ENCODE results near the gene NOTO. TPM values are rescaled to one million over a fixed set of nuclear protein-coding genes. Genes with fewer than 3 reads are reported as not detected.

Gene NOTO
- total RNA-seq, 1 donor from 2014 or later, result not detected

DNA sequence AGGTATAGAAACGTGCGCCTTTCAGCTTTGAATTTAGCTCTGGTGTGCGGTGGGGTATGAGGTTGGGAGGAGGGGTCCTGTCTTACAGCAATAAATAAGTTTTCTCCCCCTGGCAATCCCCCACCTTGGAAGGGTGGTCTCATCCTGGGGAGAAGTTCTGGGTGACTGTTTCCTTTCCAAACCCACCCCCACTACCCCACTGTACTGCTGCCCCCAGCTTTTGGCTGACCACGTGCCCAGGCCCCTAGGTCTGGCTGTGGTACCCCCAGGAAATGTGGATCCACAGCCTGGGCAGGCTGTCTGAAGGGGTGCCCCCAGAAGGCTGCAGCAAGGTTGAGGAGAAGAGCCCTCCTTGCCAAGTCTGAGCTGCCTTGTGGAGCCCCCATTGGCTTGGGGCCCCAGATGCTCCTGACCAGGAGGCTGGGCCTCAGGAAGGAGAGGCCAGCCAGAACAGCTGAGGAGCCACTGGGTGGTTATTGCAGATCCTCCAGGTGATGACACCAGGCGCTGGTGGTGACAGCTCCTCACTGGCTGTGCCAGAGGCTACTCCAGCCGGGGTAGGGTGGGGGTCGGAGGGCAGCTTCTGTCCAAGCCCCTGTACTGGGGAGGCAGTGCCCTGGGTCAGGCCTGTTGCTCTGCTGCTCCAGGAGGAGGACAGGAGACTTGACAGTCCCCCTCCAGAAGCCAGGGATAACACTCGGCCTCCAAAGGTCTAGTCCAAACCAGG is 56.0 kb downstream of the NOTO start:
- TF ChIP-seq, protein P1, sequence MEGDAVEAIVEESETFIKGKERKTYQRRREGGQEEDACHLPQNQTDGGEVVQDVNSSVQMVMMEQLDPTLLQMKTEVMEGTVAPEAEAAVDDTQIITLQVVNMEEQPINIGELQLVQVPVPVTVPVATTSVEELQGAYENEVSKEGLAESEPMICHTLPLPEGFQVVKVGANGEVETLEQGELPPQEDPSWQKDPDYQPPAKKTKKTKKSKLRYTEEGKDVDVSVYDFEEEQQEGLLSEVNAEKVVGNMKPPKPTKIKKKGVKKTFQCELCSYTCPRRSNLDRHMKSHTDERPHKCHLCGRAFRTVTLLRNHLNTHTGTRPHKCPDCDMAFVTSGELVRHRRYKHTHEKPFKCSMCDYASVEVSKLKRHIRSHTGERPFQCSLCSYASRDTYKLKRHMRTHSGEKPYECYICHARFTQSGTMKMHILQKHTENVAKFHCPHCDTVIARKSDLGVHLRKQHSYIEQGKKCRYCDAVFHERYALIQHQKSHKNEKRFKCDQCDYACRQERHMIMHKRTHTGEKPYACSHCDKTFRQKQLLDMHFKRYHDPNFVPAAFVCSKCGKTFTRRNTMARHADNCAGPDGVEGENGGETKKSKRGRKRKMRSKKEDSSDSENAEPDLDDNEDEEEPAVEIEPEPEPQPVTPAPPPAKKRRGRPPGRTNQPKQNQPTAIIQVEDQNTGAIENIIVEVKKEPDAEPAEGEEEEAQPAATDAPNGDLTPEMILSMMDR (IDR thresholded peaks at IDR 0.05), result no peak
- ChIA-PET POLR2A (interaction anchor here (1.3 kb wide), 1 partner anchor 24 kb away, joined by 4 read pairs; the partner anchor contains the start of gene CCT7), CTCF (interaction anchor here (0.6 kb wide), 1 partner anchor 42 kb away, joined by 3 read pairs; no protein-coding TSS in a partner anchor)
- Mint-ChIP-seq H3K36me3 (ENCODE audit: low read depth) (peaks cover 53% of the 10 kb centered on the region), H3K27me3 (no peaks in the 10 kb centered on the region), H3K4me1 (no peaks in the 10 kb centered on the region), H3K4me3 (no peak overlapping the region), H3K9me3 (no peaks in the 10 kb centered on the region), H3K27ac (no peak overlapping the region)
- intact Hi-C loops (cut with micrococcal nuclease), result no loop called here
- DNase-seq (no peak), ATAC-seq (ENCODE audit: low read depth) (no peak)

DNA sequence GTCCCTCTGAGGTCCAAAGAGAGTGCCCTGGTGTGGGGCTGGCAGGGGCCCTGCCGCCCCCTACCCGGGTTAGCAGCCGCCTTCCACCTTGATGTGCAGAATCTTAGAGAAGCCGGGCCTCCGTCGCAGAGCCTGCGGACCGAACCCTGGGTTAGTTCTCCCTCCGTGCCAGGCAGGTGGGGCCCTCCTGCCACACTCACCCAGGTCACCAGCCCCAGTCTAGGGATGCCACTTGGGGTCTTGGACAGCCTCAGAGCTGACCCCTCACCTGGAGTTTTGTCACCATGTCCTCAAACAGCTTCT is 56.5 kb downstream of the NOTO start:
- Mint-ChIP-seq H3K36me3 (ENCODE audit: low read depth) (peaks cover 52% of the 10 kb centered on the region), H3K27ac (no peak overlapping the region)
- TF ChIP-seq, protein P1 (IDR thresholded peaks at IDR 0.05), result no peak

DNA sequence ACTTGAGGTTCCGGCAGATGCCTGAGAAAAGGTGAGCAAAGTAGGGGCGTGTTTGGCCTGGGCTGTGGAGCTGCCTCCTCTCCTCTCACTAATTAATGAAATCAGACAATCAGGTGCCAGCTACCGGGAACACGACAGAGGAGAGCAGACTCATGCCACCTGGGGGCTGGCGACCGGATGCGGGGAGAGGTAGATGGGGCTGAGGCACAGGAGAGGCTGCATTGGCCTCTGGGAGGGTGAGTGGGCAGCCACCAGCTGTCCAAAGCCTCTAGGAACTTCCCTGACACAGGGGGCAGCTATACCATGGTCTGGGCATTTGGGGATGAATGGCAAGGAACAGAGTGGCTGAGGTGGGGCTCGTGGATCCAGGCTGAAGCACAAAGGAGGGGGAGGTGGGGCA is 56.9 kb downstream of the NOTO start:
- Mint-ChIP-seq H3K4me1 (no peaks in the 10 kb centered on the region), H3K9me3 (no peaks in the 10 kb centered on the region), H3K27me3 (no peaks in the 10 kb centered on the region), H3K36me3 (ENCODE audit: low read depth) (peaks cover 52% of the 10 kb centered on the region), H3K4me3 (no peak overlapping the region), H3K27ac (no peak overlapping the region)
- intact Hi-C loops (cut with micrococcal nuclease), result no loop called here
- ChIA-PET CTCF (no interaction called here), POLR2A (no interaction called here)
- ATAC-seq (ENCODE audit: low read depth) (no peak), DNase-seq (no peak)
- TF ChIP-seq, protein P1 (IDR thresholded peaks at IDR 0.05), result no peak

More for the DNA sequence above, 56.5 kb downstream of the NOTO start:
- ChIA-PET POLR2A (no interaction called here), CTCF (no interaction called here)
- intact Hi-C loops (cut with micrococcal nuclease), result no loop called here
- Mint-ChIP-seq H3K4me1 (no peaks in the 10 kb centered on the region), H3K9me3 (no peaks in the 10 kb centered on the region), H3K4me3 (no peak overlapping the region), H3K27me3 (no peaks in the 10 kb centered on the region)
- DNase-seq, result no peak
- ATAC-seq (ENCODE audit: low read depth), result no peak

DNA sequence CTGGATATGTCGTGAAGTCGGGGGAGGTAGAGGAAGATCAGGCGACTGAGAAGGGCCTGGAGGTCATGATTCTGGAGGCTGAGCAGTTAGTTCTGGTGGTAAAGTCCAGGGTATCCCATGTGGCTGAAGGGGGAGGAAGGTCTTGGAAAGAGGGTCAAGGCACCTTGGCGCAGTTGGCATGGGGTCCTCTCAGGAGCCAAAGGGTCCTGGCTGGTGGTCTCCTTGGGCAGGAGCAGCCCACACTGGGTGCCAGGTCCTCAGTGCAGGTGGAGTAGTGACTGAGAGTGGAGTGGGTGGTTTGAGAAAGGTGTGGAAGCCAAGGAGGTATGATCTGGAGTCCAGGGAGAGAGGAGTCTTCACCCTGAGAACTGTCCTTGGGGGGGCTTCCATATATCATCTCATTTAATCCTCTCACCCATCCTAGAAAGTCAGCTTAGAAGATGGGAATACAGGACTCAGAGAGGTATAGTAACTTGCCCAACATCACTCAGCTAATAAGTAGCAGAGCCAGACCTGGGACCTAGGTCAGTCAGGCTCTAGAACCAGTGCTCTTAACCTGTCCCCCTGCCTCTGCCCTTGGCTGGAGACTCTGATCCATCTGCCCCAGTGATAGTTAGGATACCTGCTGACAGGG is 57.4 kb downstream of the NOTO start:
- ATAC-seq (ENCODE audit: low read depth) (no peak), DNase-seq (no peak)
- intact Hi-C loops (cut with micrococcal nuclease), result no loop called here
- Mint-ChIP-seq H3K27ac (no peak overlapping the region), H3K36me3 (ENCODE audit: low read depth) (peaks cover 49% of the 10 kb centered on the region), H3K9me3 (no peaks in the 10 kb centered on the region), H3K4me1 (no peaks in the 10 kb centered on the region), H3K4me3 (no peak overlapping the region), H3K27me3 (no peaks in the 10 kb centered on the region)
- TF ChIP-seq, protein P1 (IDR thresholded peaks at IDR 0.05), result no peak
- ChIA-PET CTCF (no interaction called here), POLR2A (no interaction called here)

DNA sequence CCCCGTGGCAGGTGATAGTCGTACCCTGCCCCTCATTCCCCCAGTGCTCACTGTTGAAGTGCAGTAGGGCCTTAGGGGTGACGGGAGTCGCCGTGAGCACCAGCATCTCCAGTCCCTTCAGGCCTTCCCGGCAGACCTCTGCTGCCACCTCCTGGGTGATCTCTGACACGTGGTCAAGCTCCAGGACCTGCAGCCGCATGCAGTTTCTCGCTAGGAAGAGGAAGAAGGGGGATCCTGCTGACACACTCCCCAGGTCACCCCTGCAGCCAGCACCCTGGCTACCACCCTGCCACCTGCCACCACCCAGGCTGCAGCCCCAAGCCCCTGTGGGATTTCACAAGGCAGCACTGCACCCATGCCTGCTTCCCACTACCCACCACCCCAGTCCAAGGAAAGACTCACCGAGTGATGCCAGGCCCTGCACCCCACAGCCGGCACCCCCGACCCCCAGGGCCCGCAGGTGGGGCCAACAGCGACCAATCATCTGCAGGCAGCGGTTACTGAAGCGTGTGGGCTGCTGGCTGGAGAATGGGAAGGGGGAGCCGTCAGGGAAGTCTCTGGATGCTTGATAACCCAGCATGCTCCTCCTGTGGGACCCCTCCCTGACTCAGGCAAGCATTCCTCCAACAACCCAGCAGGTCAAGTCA is 58.1 kb downstream of the NOTO start:
- Mint-ChIP-seq H3K27me3 (no peaks in the 10 kb centered on the region), H3K27ac (no peak overlapping the region), H3K36me3 (ENCODE audit: low read depth) (peaks cover 44% of the 10 kb centered on the region), H3K9me3 (no peaks in the 10 kb centered on the region), H3K4me3 (no peak overlapping the region), H3K4me1 (no peaks in the 10 kb centered on the region)
- ChIA-PET CTCF (no interaction called here), POLR2A (no interaction called here)
- DNase-seq (no peak), ATAC-seq (ENCODE audit: low read depth) (no peak)
- TF ChIP-seq, protein P1 (IDR thresholded peaks at IDR 0.05), result no peak
- intact Hi-C loops (cut with micrococcal nuclease), result no loop called here
